GM12878 (cell line): ENCODE results near the gene FGF2.

ENCODE experiments used
- BMI1 ChIP-seq: fragments of 450-650 bp; IDR thresholded peaks from 2 replicates; pipeline ENCODE4 v1.6.1; 2016; ENCODE audit warnings: mild to moderate bottlenecking, moderate library complexity, borderline replicate concordance
- POLR2AphosphoS5 ChIP-seq: IDR thresholded peaks from 2 replicates; pipeline ENCODE4 v1.6.1; 2011; ENCODE audit warnings: mild to moderate bottlenecking, low read length, inconsistent platforms
- SUZ12 ChIP-seq: fragments of 200-600 bp; sonication (generic); IDR thresholded peaks from one replicate; pipeline ENCODE4 v1.6.1; 2018; ENCODE audit warnings: antibody characterized with exemption, mild to moderate bottlenecking; ENCODE audit not compliant: unreplicated experiment
- TF ChIP-seq, protein P1 (sequence below), 3 experiments: IDR thresholded peaks in 2 of 3; conservative IDR thresholded peaks in 1 of 3; 2 replicates each; pipeline ENCODE4 v1.5.1; 2011; ENCODE audit warnings: low read depth in 3 of 3, low read length in 3 of 3, mild to moderate bottlenecking in 3 of 3, control low read depth in 2 of 3, moderate library complexity in 2 of 3, inconsistent platforms in 1 of 3, mixed read lengths in 1 of 3; ENCODE audit not compliant: control insufficient read depth in 2 of 3, insufficient read depth in 1 of 3; ENCODE audit errors: extremely low read depth in 1 of 3
- TF ChIP-seq, protein P2 (sequence below): IDR thresholded peaks from 2 replicates; pipeline ENCODE4 v1.6.1; 2012; ENCODE audit warnings: mild to moderate bottlenecking, low read depth, low read length

DNA sequence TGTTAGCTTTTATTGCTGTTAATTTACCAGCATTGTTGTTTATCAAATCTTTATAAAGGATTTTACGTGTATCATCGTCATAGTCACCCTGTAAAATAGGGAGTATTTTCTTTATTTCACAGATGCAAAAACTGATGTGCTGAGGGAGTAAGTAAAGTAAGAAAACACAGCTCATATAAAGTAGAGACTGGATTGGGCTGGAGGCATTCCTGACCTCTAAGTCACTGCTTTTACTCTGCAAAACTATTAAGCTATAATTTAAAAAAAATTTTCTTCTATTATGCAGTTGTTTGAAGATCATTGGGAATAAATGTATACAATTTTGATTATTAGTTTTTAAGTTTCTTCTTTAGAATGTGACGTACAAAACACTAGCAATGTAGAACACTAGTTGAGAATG is 49.8 kb downstream of the FGF2 start:
- no peak for TF ChIP-seq POLR2AphosphoS5
- TF ChIP-seq, protein P1, sequence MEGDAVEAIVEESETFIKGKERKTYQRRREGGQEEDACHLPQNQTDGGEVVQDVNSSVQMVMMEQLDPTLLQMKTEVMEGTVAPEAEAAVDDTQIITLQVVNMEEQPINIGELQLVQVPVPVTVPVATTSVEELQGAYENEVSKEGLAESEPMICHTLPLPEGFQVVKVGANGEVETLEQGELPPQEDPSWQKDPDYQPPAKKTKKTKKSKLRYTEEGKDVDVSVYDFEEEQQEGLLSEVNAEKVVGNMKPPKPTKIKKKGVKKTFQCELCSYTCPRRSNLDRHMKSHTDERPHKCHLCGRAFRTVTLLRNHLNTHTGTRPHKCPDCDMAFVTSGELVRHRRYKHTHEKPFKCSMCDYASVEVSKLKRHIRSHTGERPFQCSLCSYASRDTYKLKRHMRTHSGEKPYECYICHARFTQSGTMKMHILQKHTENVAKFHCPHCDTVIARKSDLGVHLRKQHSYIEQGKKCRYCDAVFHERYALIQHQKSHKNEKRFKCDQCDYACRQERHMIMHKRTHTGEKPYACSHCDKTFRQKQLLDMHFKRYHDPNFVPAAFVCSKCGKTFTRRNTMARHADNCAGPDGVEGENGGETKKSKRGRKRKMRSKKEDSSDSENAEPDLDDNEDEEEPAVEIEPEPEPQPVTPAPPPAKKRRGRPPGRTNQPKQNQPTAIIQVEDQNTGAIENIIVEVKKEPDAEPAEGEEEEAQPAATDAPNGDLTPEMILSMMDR (IDR thresholded peaks at IDR 0.05 in 2 of 3, conservative IDR thresholded peaks at IDR 0.05 in 1 of 3; ENCODE audit: control insufficient read depth in 2 of 3, extremely low read depth in 1 of 3, insufficient read depth in 1 of 3, low read depth in 3 of 3, low read length in 3 of 3), result no peak
- TF ChIP-seq SUZ12, result no peak
- no peak for TF ChIP-seq BMI1
- TF ChIP-seq, protein P2, sequence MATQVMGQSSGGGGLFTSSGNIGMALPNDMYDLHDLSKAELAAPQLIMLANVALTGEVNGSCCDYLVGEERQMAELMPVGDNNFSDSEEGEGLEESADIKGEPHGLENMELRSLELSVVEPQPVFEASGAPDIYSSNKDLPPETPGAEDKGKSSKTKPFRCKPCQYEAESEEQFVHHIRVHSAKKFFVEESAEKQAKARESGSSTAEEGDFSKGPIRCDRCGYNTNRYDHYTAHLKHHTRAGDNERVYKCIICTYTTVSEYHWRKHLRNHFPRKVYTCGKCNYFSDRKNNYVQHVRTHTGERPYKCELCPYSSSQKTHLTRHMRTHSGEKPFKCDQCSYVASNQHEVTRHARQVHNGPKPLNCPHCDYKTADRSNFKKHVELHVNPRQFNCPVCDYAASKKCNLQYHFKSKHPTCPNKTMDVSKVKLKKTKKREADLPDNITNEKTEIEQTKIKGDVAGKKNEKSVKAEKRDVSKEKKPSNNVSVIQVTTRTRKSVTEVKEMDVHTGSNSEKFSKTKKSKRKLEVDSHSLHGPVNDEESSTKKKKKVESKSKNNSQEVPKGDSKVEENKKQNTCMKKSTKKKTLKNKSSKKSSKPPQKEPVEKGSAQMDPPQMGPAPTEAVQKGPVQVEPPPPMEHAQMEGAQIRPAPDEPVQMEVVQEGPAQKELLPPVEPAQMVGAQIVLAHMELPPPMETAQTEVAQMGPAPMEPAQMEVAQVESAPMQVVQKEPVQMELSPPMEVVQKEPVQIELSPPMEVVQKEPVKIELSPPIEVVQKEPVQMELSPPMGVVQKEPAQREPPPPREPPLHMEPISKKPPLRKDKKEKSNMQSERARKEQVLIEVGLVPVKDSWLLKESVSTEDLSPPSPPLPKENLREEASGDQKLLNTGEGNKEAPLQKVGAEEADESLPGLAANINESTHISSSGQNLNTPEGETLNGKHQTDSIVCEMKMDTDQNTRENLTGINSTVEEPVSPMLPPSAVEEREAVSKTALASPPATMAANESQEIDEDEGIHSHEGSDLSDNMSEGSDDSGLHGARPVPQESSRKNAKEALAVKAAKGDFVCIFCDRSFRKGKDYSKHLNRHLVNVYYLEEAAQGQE, result no peak
